Measurements from ENCODE around the gene CRY1.

CRY1 gene

GRCh38 chr12:107093417-107094182 lies at the start of gene CRY1:
CRY1 (minus strand) TSS chr12:107093549; CDS start chr12:107092961, 588 bp downstream.
- Mint-ChIP-seq H3K4me3 (no peak within 1 kb of the TSS), H3K36me3 (ENCODE audit: low read depth) (no peaks in the 10 kb centered on the region), H3K4me1 (ENCODE audit: low read depth) (peaks cover 7% of the 10 kb centered on the region), H3K9me3 (peaks cover 11% of the 10 kb centered on the region), H3K27ac (no peak within 1 kb of the TSS), H3K27me3 (peaks cover 6% of the 10 kb centered on the region)
- intact Hi-C loops (cut with micrococcal nuclease) = loop anchor here (2.0 to 10.0 kb wide), 4 partner anchors 107 to 736 kb away; partner anchors contain the start of genes MTERF2, POLR3B, RIC8B and TMEM263

- H3K4me1 Mint-ChIP-seq (ENCODE audit: low read depth) = no peaks in the 10 kb centered on the region
- H3K36me3 Mint-ChIP-seq (ENCODE audit: low read depth) = no peaks in the 10 kb centered on the region
- H3K27me3 Mint-ChIP-seq = no peaks in the 10 kb centered on the region
- H3K4me3 Mint-ChIP-seq = no peak overlapping the region
- no peak overlapping the region for H3K27ac Mint-ChIP-seq
- no peaks in the 10 kb centered on the region for H3K9me3 Mint-ChIP-seq
- intact Hi-C loops (cut with micrococcal nuclease) = no loop called here
Observed at GRCh38 chr12:107139787-107140186, 46.4 kb upstream of the CRY1 start.

GRCh38 chr12:107138990-107139389 lies 45.6 kb upstream of the CRY1 start:
- Mint-ChIP-seq H3K9me3 (no peaks in the 10 kb centered on the region), H3K4me1 (ENCODE audit: low read depth) (no peaks in the 10 kb centered on the region), H3K27ac (no peak overlapping the region), H3K27me3 (no peaks in the 10 kb centered on the region), H3K4me3 (no peak overlapping the region), H3K36me3 (ENCODE audit: low read depth) (no peaks in the 10 kb centered on the region)
- intact Hi-C loops (cut with micrococcal nuclease) = no loop called here

- Mint-ChIP-seq H3K4me3 (no peak overlapping the region), H3K36me3 (ENCODE audit: low read depth) (no peaks in the 10 kb centered on the region), H3K27ac (no peak overlapping the region), H3K4me1 (ENCODE audit: low read depth) (no peaks in the 10 kb centered on the region), H3K9me3 (no peaks in the 10 kb centered on the region), H3K27me3 (no peaks in the 10 kb centered on the region)
- intact Hi-C loops (cut with micrococcal nuclease) = no loop called here
Observed at GRCh38 chr12:107135177-107135576, 41.8 kb upstream of the CRY1 start.

- Mint-ChIP-seq H3K27ac (no peak overlapping the region), H3K36me3 (ENCODE audit: low read depth) (no peaks in the 10 kb centered on the region), H3K27me3 (no peaks in the 10 kb centered on the region), H3K4me1 (ENCODE audit: low read depth) (no peaks in the 10 kb centered on the region), H3K9me3 (no peaks in the 10 kb centered on the region), H3K4me3 (no peak overlapping the region)
- intact Hi-C loops (cut with micrococcal nuclease) = no loop called here
Observed at GRCh38 chr12:107134558-107134957, 41.2 kb upstream of the CRY1 start.

- intact Hi-C loops (cut with micrococcal nuclease) = no loop called here
- no peaks in the 10 kb centered on the region for H3K9me3 Mint-ChIP-seq
- no peaks in the 10 kb centered on the region for H3K36me3 Mint-ChIP-seq (ENCODE audit: low read depth)
- H3K27ac Mint-ChIP-seq = no peak overlapping the region
- H3K4me3 Mint-ChIP-seq = no peak overlapping the region
- no peaks in the 10 kb centered on the region for H3K4me1 Mint-ChIP-seq (ENCODE audit: low read depth)
- no peaks in the 10 kb centered on the region for H3K27me3 Mint-ChIP-seq
Observed at GRCh38 chr12:107133462-107133861, 40.1 kb upstream of the CRY1 start.

GRCh38 chr12:107131832-107132616 lies 38.7 kb upstream of the CRY1 start:
- Mint-ChIP-seq H3K4me1 (ENCODE audit: low read depth) (no peaks in the 10 kb centered on the region), H3K36me3 (ENCODE audit: low read depth) (no peaks in the 10 kb centered on the region), H3K4me3 (no peak overlapping the region), H3K9me3 (no peaks in the 10 kb centered on the region), H3K27me3 (no peaks in the 10 kb centered on the region), H3K27ac (no peak overlapping the region)
- intact Hi-C loops (cut with micrococcal nuclease) = loop anchor here (1.0 kb wide), 2 partner anchors 270 to 475 kb away; no protein-coding TSS in a partner anchor

- intact Hi-C loops (cut with micrococcal nuclease) = no loop called here
- Mint-ChIP-seq H3K4me1 (ENCODE audit: low read depth) (no peaks in the 10 kb centered on the region), H3K36me3 (ENCODE audit: low read depth) (no peaks in the 10 kb centered on the region)
Observed at GRCh38 chr12:107130830-107131611, 37.7 kb upstream of the CRY1 start.

GRCh38 chr12:107129315-107129930 lies 36.1 kb upstream of the CRY1 start:
- Mint-ChIP-seq H3K36me3 (ENCODE audit: low read depth) (no peaks in the 10 kb centered on the region), H3K27me3 (no peaks in the 10 kb centered on the region), H3K4me1 (ENCODE audit: low read depth) (no peaks in the 10 kb centered on the region), H3K27ac (no peak overlapping the region), H3K9me3 (no peaks in the 10 kb centered on the region), H3K4me3 (no peak overlapping the region)
- intact Hi-C loops (cut with micrococcal nuclease) = no loop called here

More at GRCh38 chr12:107130830-107131611, 37.7 kb upstream of the CRY1 start:
- H3K9me3 Mint-ChIP-seq = no peaks in the 10 kb centered on the region
- no peak overlapping the region for H3K27ac Mint-ChIP-seq
- no peak overlapping the region for H3K4me3 Mint-ChIP-seq
- no peaks in the 10 kb centered on the region for H3K27me3 Mint-ChIP-seq

- no peak overlapping the region for H3K27ac Mint-ChIP-seq
- intact Hi-C loops (cut with micrococcal nuclease) = no loop called here
- no peak overlapping the region for H3K4me3 Mint-ChIP-seq
Observed at GRCh38 chr12:107127482-107128430, 34.4 kb upstream of the CRY1 start.

GRCh38 chr12:107126796-107127481 lies 33.6 kb upstream of the CRY1 start:
- H3K4me1 Mint-ChIP-seq (ENCODE audit: low read depth) = no peaks in the 10 kb centered on the region
- H3K4me3 Mint-ChIP-seq = no peak overlapping the region
- H3K27me3 Mint-ChIP-seq = peaks cover 5% of the 10 kb centered on the region
- H3K36me3 Mint-ChIP-seq (ENCODE audit: low read depth) = no peaks in the 10 kb centered on the region
- H3K27ac Mint-ChIP-seq = no peak overlapping the region
- H3K9me3 Mint-ChIP-seq = no peaks in the 10 kb centered on the region
- intact Hi-C loops (cut with micrococcal nuclease) = no loop called here

More at GRCh38 chr12:107127482-107128430, 34.4 kb upstream of the CRY1 start:
- Mint-ChIP-seq H3K9me3 (no peaks in the 10 kb centered on the region), H3K4me1 (ENCODE audit: low read depth) (no peaks in the 10 kb centered on the region), H3K27me3 (peaks cover 2% of the 10 kb centered on the region), H3K36me3 (ENCODE audit: low read depth) (no peaks in the 10 kb centered on the region)

GRCh38 chr12:107125833-107126232 lies 32.5 kb upstream of the CRY1 start:
- Mint-ChIP-seq H3K27ac (no peak overlapping the region), H3K27me3 (peaks cover 5% of the 10 kb centered on the region), H3K36me3 (ENCODE audit: low read depth) (no peaks in the 10 kb centered on the region), H3K4me3 (no peak overlapping the region), H3K4me1 (ENCODE audit: low read depth) (no peaks in the 10 kb centered on the region), H3K9me3 (no peaks in the 10 kb centered on the region)
- intact Hi-C loops (cut with micrococcal nuclease) = no loop called here

Measured in dendritic cell treated with granulocyte-macrophage colony-stimulating factor and Interleukin-4, amounts not matched to agents 40 ng/mL and 50 ng/mL, for 4 days (primary cell).